GM21390 (cell line): ENCODE data around the gene GTPBP2.

Experiments
- ATAC-seq: cut with Tn5 transposase; IDR thresholded peaks from one replicate; pipeline ENCODE4 v1.9.1; 2021; ENCODE audit not compliant: unreplicated experiment

The GTPBP2 gene

GRCh38 chr6:43582911-43583310, 46.2 kb downstream of the GTPBP2 start:
- no peak for ATAC-seq

GRCh38 chr6:43579171-43579570, 49.9 kb downstream of the GTPBP2 start:
- ATAC-seq, result no peak

- no peak for ATAC-seq
Measured at GRCh38 chr6:43578748-43579147, 50.3 kb downstream of the GTPBP2 start.

GRCh38 chr6:43575772-43576551, 53.1 kb downstream of the GTPBP2 start, which contains the start of the genes POLH and XPO5:
Gene POLH (plus strand): TSS chr6:43576185. CDS start chr6:43582320, 6,135 bp downstream.
Gene XPO5 (minus strand): TSS chr6:43576038. CDS start chr6:43575864, 174 bp downstream.
- ATAC-seq, result peak; percentile 83

- ATAC-seq, result peak; percentile 39
Measured at GRCh38 chr6:43575105-43575771, 53.8 kb downstream of the GTPBP2 start.

- no peak for ATAC-seq
Measured at GRCh38 chr6:43572015-43572414, 57.0 kb downstream of the GTPBP2 start.

- no peak for ATAC-seq
Measured at GRCh38 chr6:43570876-43571441, 58.1 kb downstream of the GTPBP2 start.
